ENCODE measurements around the gene MYH11. TPM values are rescaled to one million over a fixed set of nuclear protein-coding genes. Genes with fewer than 3 reads are reported as not detected.

MYH11 gene
- total and polyA plus RNA-seq, 10 of the 15 experiments (the other 5 are each of a cell fraction or from before 2014, with no cell fraction given) = 0.01 to 1.9 (median 0.13) TPM; not detected in 1

GRCh38 chr16:15888072-15888976 lies 31.5 kb upstream of the MYH11 start, which contains the start of gene CEP20 (continued):
- TF ChIP-seq MLLT1 (IDR thresholded peaks at IDR 0.05) = no peak
- no peak for TF ChIP-seq IRF5 (IDR thresholded peaks at IDR 0.05; ENCODE audit: borderline replicate concordance)
- TF ChIP-seq CBFB (IDR thresholded peaks at IDR 0.05; ENCODE audit: low read depth) = peak; percentile 71; the same call in 1 of the 2 replicates
- TF ChIP-seq MEF2A (IDR thresholded peaks at IDR 0.05; ENCODE audit: insufficient read depth, low read depth, low read length) = no peak
- peak; percentile 68; the same call in 2 of the 3 replicates for TF ChIP-seq POU2F2 (IDR thresholded peaks at IDR 0.05; ENCODE audit: borderline replicate concordance, low read depth, low read length)
- no peak for TF ChIP-seq ZZZ3 (IDR thresholded peaks at IDR 0.05; ENCODE audit: control insufficient read depth, insufficient read length, low read depth)
- no peak for TF ChIP-seq SMC3 (IDR thresholded peaks at IDR 0.05; ENCODE audit: borderline replicate concordance, low read length)
- TF ChIP-seq SIX5 (IDR thresholded peaks at IDR 0.05; ENCODE audit: low read depth, low read length, severe bottlenecking) = peak; percentile 34
- peak; percentile 53; the same call in 1 of the 2 replicates for TF ChIP-seq IKZF1 (conservative IDR thresholded peaks at IDR 0.05)
- TF ChIP-seq STAT3 (IDR thresholded peaks at IDR 0.05; ENCODE audit: low read depth, low read length) = no peak
- no peak for TF ChIP-seq ZBTB33 (IDR thresholded peaks at IDR 0.05)
- TF ChIP-seq ZBED1 (IDR thresholded peaks at IDR 0.05; ENCODE audit: borderline replicate concordance) = no peak
- TF ChIP-seq, protein P1, sequence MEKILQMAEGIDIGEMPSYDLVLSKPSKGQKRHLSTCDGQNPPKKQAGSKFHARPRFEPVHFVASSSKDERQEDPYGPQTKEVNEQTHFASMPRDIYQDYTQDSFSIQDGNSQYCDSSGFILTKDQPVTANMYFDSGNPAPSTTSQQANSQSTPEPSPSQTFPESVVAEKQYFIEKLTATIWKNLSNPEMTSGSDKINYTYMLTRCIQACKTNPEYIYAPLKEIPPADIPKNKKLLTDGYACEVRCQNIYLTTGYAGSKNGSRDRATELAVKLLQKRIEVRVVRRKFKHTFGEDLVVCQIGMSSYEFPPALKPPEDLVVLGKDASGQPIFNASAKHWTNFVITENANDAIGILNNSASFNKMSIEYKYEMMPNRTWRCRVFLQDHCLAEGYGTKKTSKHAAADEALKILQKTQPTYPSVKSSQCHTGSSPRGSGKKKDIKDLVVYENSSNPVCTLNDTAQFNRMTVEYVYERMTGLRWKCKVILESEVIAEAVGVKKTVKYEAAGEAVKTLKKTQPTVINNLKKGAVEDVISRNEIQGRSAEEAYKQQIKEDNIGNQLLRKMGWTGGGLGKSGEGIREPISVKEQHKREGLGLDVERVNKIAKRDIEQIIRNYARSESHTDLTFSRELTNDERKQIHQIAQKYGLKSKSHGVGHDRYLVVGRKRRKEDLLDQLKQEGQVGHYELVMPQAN (conservative IDR thresholded peaks at IDR 0.05) = peak; percentile 42
- TF ChIP-seq SKIL (IDR thresholded peaks at IDR 0.05; ENCODE audit: low read depth, poor library complexity, severe bottlenecking) = no peak
- no peak for TF ChIP-seq TARDBP (IDR thresholded peaks at IDR 0.05; ENCODE audit: borderline replicate concordance)
